NT2/D1 (cell line): Measurements from ENCODE around the gene XCL1.

Source experiments
- DNase-seq: peaks from one replicate; pipeline ENCODE4 v3.0.0-alpha.2; 2011; ENCODE audit warnings: low read depth, low spot score
- H3K27me3 ChIP-seq: 2 replicates; pipeline ENCODE4 v1.6.0; 2011; ENCODE audit warnings: mild to moderate bottlenecking; ENCODE audit not compliant: insufficient read length, insufficient read depth
- H3K36me3 ChIP-seq: 2 replicates; pipeline ENCODE4 v1.6.1; 2011; ENCODE audit warnings: mild to moderate bottlenecking, low read length, mixed read lengths; ENCODE audit not compliant: insufficient read depth, insufficient read length
- H3K4me1 ChIP-seq: 2 replicates; pipeline ENCODE4 v1.5.1; 2011; ENCODE audit not compliant: insufficient read depth, insufficient read length
- H3K4me3 ChIP-seq: 2 replicates; pipeline ENCODE4 v1.5.1; 2011; ENCODE audit warnings: low read depth; ENCODE audit not compliant: insufficient read length
- H3K9ac ChIP-seq: 2 replicates; pipeline ENCODE4 v1.6.0; 2011; ENCODE audit warnings: low read depth; ENCODE audit not compliant: insufficient read length
- H3K9me3 ChIP-seq: 2 replicates; pipeline ENCODE4 v1.5.1; 2011; ENCODE audit warnings: mild to moderate bottlenecking, low read length; ENCODE audit not compliant: insufficient read depth
- SUZ12 ChIP-seq: IDR thresholded peaks from 2 replicates; pipeline ENCODE4 v1.6.1; 2011; ENCODE audit not compliant: insufficient read length, insufficient read depth; ENCODE audit errors: extremely low read depth
- YY1 ChIP-seq: IDR thresholded peaks from 2 replicates; pipeline ENCODE4 v1.6.1; 2011; ENCODE audit not compliant: insufficient read length, insufficient read depth
- ZNF274 ChIP-seq: IDR thresholded peaks from 2 replicates; pipeline ENCODE4 v1.6.1; 2011; ENCODE audit warnings: mild to moderate bottlenecking, low read depth, low read length

XCL1 gene

DNA sequence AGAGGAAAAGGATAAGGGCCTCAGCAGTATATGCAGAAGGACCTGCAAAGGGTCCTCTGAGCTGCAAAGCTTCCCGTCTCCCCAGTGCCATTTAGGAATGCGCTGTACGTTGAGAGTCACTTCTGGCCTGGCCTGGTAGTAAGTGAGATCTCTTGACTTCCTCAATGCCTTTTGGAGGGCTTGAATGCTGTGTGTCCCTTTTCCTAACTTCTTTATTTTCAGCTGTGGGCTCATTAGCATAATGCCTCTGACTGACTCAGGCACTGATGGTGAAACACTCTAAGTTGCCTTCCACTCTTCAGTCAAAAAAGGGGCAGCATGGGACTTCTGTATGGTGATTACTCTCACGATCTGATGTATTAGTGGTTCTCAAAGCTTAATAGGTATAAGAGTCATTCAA lies 49.9 kb downstream of the XCL1 start:
- Histone ChIP-seq H3K36me3 (no peaks in the 10 kb centered on the region), H3K27me3 (no peaks in the 10 kb centered on the region), H3K4me3 (no peak overlapping the region), H3K4me1 (no peaks in the 10 kb centered on the region), H3K9ac (no peak overlapping the region), H3K9me3 (no peaks in the 10 kb centered on the region)
- no peak for DNase-seq
- TF ChIP-seq YY1 (no peak), ZNF274 (no peak), SUZ12 (no peak)

DNA sequence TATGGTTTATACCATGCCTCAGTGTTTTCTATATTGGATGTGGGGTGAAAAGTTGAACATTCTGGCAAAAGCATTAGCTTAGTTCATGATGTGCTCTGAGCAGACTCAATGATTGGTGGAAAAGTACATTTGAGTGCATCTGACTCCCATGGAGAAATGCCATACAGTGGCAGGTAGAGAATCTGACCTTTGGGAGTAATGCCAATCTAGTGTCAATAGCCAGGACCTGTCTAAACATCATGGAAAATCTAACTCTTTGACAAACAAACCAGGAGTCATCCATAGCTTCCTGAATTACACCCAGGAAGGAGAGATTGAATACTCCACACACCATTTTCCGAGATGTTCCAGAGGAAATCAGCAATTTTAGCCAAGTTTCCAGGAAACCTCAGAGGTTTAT lies 51.0 kb downstream of the XCL1 start:
- TF ChIP-seq ZNF274 (no peak), YY1 (no peak), SUZ12 (no peak)
- Histone ChIP-seq H3K4me3 (no peak overlapping the region), H3K9ac (no peak overlapping the region)

DNA sequence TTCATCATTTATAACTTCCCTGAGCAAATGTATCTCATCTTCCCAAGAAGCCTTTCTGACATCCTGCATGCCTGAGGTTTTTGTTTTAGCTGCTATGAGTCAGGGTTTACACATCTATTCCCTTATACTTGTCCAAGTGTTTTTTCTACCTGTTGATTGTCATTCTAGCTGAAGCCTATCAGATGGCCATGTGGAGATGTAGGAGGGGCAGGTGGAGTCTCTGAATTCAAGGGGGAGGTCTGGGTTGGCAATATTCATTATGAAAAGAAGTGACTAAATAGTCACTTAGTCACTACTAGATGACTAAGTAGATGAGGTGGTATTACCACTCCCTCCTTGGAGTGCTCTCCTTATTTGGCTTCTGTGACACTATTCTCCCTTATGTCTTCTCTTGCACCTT lies 52.4 kb downstream of the XCL1 start:
- Histone ChIP-seq H3K4me1 (no peaks in the 10 kb centered on the region), H3K4me3 (no peak overlapping the region), H3K9me3 (no peaks in the 10 kb centered on the region), H3K9ac (no peak overlapping the region), H3K36me3 (no peaks in the 10 kb centered on the region), H3K27me3 (no peaks in the 10 kb centered on the region)
- no peak for TF ChIP-seq ZNF274
- TF ChIP-seq YY1 = no peak
- TF ChIP-seq SUZ12 = no peak
- DNase-seq = no peak

More for the DNA sequence above, 51.0 kb downstream of the XCL1 start:
- Histone ChIP-seq H3K9me3 (no peaks in the 10 kb centered on the region), H3K36me3 (no peaks in the 10 kb centered on the region), H3K4me1 (no peaks in the 10 kb centered on the region), H3K27me3 (no peaks in the 10 kb centered on the region)
- DNase-seq = no peak

DNA sequence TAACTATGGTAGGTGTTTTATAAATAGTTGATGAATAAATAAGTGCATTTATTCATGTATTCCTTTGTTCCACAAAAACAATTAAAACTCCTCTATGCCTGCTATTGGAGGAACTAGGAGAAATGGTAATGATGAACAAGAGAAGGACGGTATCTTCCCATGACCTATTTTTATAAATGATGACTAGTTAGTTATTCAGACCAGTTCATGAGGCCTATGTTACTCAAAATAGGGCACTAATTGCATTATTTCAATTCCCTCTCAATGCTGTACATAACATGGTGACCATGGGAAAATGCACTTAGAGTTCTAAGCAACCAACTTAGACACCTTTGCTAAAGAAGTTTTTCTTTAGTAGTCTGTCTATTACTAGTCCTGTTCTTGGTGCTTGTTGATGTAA lies 53.1 kb downstream of the XCL1 start:
- Histone ChIP-seq H3K9ac (no peak overlapping the region), H3K4me3 (no peak overlapping the region), H3K9me3 (no peaks in the 10 kb centered on the region), H3K36me3 (no peaks in the 10 kb centered on the region), H3K27me3 (no peaks in the 10 kb centered on the region), H3K4me1 (no peaks in the 10 kb centered on the region)
- TF ChIP-seq YY1 (no peak), ZNF274 (no peak), SUZ12 (no peak)
- no peak for DNase-seq
